Endodermal cell (in vitro differentiated cells): Measurements from ENCODE around the gene TBC1D24. TPM values are rescaled to one million over a fixed set of nuclear protein-coding genes. Genes with fewer than 3 reads are reported as not detected.
A peak's percentile ranks its signal among the peaks of the same experiment; 100 is the strongest.

ENCODE experiments used
- DNase-seq: peaks from one replicate; pipeline ENCODE4 v3.0.0-alpha.2; 2017
- H3K27ac ChIP-seq: 2 replicates; pipeline ENCODE4 v1.5.1; 2013; ENCODE audit warnings: mild to moderate bottlenecking, low read depth, low read length, moderate library complexity
- H3K27me3 ChIP-seq: 2 replicates; pipeline ENCODE4 v1.6.1; 2013; ENCODE audit warnings: mild to moderate bottlenecking, low read length, moderate library complexity; ENCODE audit not compliant: insufficient read depth, control insufficient read depth, poor library complexity, severe bottlenecking
- H3K36me3 ChIP-seq: 2 replicates; pipeline ENCODE4 v1.7.0; 2013; ENCODE audit warnings: mild to moderate bottlenecking, low read length, moderate library complexity; ENCODE audit not compliant: control insufficient read depth, insufficient read depth
- H3K4me1 ChIP-seq: one replicate; pipeline ENCODE4 v1.7.0; 2013; ENCODE audit warnings: low read length; ENCODE audit not compliant: control insufficient read depth, insufficient read depth
- H3K4me3 ChIP-seq: 2 replicates; pipeline ENCODE4 v1.5.1; 2013; ENCODE audit warnings: mild to moderate bottlenecking, low read length, moderate library complexity
- H3K9ac ChIP-seq: 2 replicates; pipeline ENCODE4 v1.6.1; 2013; ENCODE audit warnings: mild to moderate bottlenecking, low read length, moderate library complexity; ENCODE audit not compliant: poor library complexity, severe bottlenecking; ENCODE audit errors: extremely low read depth
- H3K9me3 ChIP-seq: 2 replicates; pipeline ENCODE4 v1.6.1; 2013; ENCODE audit warnings: mild to moderate bottlenecking, low read length, moderate library complexity; ENCODE audit not compliant: control insufficient read depth
- H3K27ac Mint-ChIP-seq: 2 replicates; pipeline ENCODE4 v1.8.0; 2020; ENCODE audit warnings: mixed read lengths
- H3K27me3 Mint-ChIP-seq: 2 replicates; pipeline ENCODE4 v1.8.0; 2021; ENCODE audit warnings: mild to moderate bottlenecking, mixed read lengths; ENCODE audit not compliant: insufficient read depth
- H3K36me3 Mint-ChIP-seq: 2 replicates; pipeline ENCODE4 v1.8.0; 2020; ENCODE audit warnings: low read depth, mixed read lengths
- H3K4me1 Mint-ChIP-seq: 2 replicates; pipeline ENCODE4 v1.8.0; 2020; ENCODE audit warnings: mixed read lengths
- H3K4me3 Mint-ChIP-seq: 2 replicates; pipeline ENCODE4 v1.8.0; 2020; ENCODE audit warnings: mild to moderate bottlenecking, moderate library complexity, mixed read lengths
- H3K9me3 Mint-ChIP-seq: 2 replicates; pipeline ENCODE4 v1.8.0; 2020; ENCODE audit warnings: mild to moderate bottlenecking, mixed read lengths
- CTCF ChIP-seq: fragments of 200-600 bp; sonication (generic); conservative IDR thresholded peaks from 2 replicates; pipeline ENCODE4 v1.5.0; 2021; ENCODE audit warnings: antibody characterized with exemption, mild to moderate bottlenecking
- WGBS, 2 experiments: methylation state at CpG; one replicate each; pipeline versions ENCODE4 v1.1.5 to v1.1.7; 2013; ENCODE audit warnings: missing lambda C conversion rate in 2 of 2, mixed read lengths in 1 of 2; ENCODE audit not compliant: insufficient coverage in 1 of 2, insufficient read length in 1 of 2; 5-methylcytosine and 5-hydroxymethylcytosine counted together
- total RNA-seq, 2 donors: library from RNA; stranded (reverse); fragmentation: NEBNext Ultra II Directional in 1 of 2; extraction: Animal tissue kit (Norgen Biotek cat#: 25700) in 1 of 2; gene quantifications; 2 replicates in 1 of 2; 3 replicates in 1 of 2; pipeline ENCODE4 v1.2.1, GENCODE V29; 2021

Gene TBC1D24
- total RNA-seq, 2 donors from 2014 or later: 15.7 to 19.4 TPM

GRCh38 chr16:2499890-2500429 is 25.0 kb downstream of the TBC1D24 start:
- no peak overlapping the region for H3K9ac ChIP-seq
- H3K4me3 Mint-ChIP-seq: no peak overlapping the region
- H3K9me3 Mint-ChIP-seq: no peaks in the 10 kb centered on the region
- no peaks in the 10 kb centered on the region for H3K27me3 Mint-ChIP-seq
- no peak for TF ChIP-seq CTCF
- H3K27ac ChIP-seq: no peak overlapping the region
- WGBS, 2 experiments: 95% methylated on average over 12 to 29 of the region's 29 CpGs
- H3K9me3 ChIP-seq: no peaks in the 10 kb centered on the region
- no peak overlapping the region for H3K4me3 ChIP-seq
- H3K4me1 Mint-ChIP-seq: no peaks in the 10 kb centered on the region
- peaks cover 7% of the 10 kb centered on the region for H3K36me3 Mint-ChIP-seq
- no peak overlapping the region for H3K27ac Mint-ChIP-seq
- no peaks in the 10 kb centered on the region for H3K4me1 ChIP-seq
- H3K36me3 ChIP-seq: peaks cover 3% of the 10 kb centered on the region
- DNase-seq: no peak
- H3K27me3 ChIP-seq: no peaks in the 10 kb centered on the region

- H3K9me3 Mint-ChIP-seq: no peaks in the 10 kb centered on the region
- H3K4me1 Mint-ChIP-seq: no peaks in the 10 kb centered on the region
- H3K27me3 ChIP-seq: no peaks in the 10 kb centered on the region
- H3K4me3 ChIP-seq: no peak overlapping the region
- no peaks in the 10 kb centered on the region for H3K9me3 ChIP-seq
- no peak overlapping the region for H3K27ac Mint-ChIP-seq
- H3K36me3 Mint-ChIP-seq: peaks cover 7% of the 10 kb centered on the region
- TF ChIP-seq CTCF: no peak
- H3K9ac ChIP-seq: no peak overlapping the region
- H3K4me1 ChIP-seq: no peaks in the 10 kb centered on the region
- 81 to 92% methylated on average over 14 to 20 of the region's 20 CpGs for WGBS, 2 experiments
- H3K4me3 Mint-ChIP-seq: no peak overlapping the region
- peaks cover 3% of the 10 kb centered on the region for H3K36me3 ChIP-seq
- no peaks in the 10 kb centered on the region for H3K27me3 Mint-ChIP-seq
- peak; percentile 71 for DNase-seq
- no peak overlapping the region for H3K27ac ChIP-seq
Measured at GRCh38 chr16:2500430-2500917, 25.5 kb downstream of the TBC1D24 start.

GRCh38 chr16:2500918-2501750 is 26.2 kb downstream of the TBC1D24 start:
- Mint-ChIP-seq H3K27me3 (no peaks in the 10 kb centered on the region), H3K27ac (no peak overlapping the region), H3K36me3 (peaks cover 7% of the 10 kb centered on the region), H3K4me3 (peak overlapping the region; percentile 41), H3K9me3 (no peaks in the 10 kb centered on the region), H3K4me1 (no peaks in the 10 kb centered on the region)
- H3K27ac ChIP-seq: no peak overlapping the region
- H3K27me3 ChIP-seq: no peaks in the 10 kb centered on the region
- WGBS, 2 experiments: 10 to 44% methylated on average over 7 to 22 of the region's 23 CpGs
- H3K9me3 ChIP-seq: no peaks in the 10 kb centered on the region
- no peaks in the 10 kb centered on the region for H3K4me1 ChIP-seq
- peak; percentile 97 for DNase-seq
- peak overlapping the region; percentile 53 for H3K4me3 ChIP-seq
- no peak overlapping the region for H3K9ac ChIP-seq
- TF ChIP-seq CTCF: peak; percentile 99
- peaks cover 3% of the 10 kb centered on the region for H3K36me3 ChIP-seq
